HG03175 (cell line): Measurements from ENCODE around the gene BLMH.

Experiments used
- ATAC-seq: cut with Tn5 transposase; IDR thresholded peaks from one replicate; pipeline ENCODE4 v1.9.1; 2021; ENCODE audit warnings: mild to moderate bottlenecking, moderate library complexity; ENCODE audit not compliant: unreplicated experiment

BLMH gene

GRCh38 chr17:30309591-30309990 is 17.8 kb upstream of the BLMH start:
- no peak for ATAC-seq

- ATAC-seq: no peak
Measured at GRCh38 chr17:30308406-30308805, 16.7 kb upstream of the BLMH start.

- no peak for ATAC-seq
Measured at GRCh38 chr17:30304778-30305177, 13.0 kb upstream of the BLMH start.

- no peak for ATAC-seq
Measured at GRCh38 chr17:30302241-30302640, 10.5 kb upstream of the BLMH start.

- ATAC-seq: no peak
Measured at GRCh38 chr17:30300818-30301217, 9.1 kb upstream of the BLMH start.

- ATAC-seq: no peak
Measured at GRCh38 chr17:30299000-30299399, 7.3 kb upstream of the BLMH start.

- ATAC-seq: no peak
Measured at GRCh38 chr17:30297715-30298114, 6.0 kb upstream of the BLMH start.

GRCh38 chr17:30296499-30297080 is 4.8 kb upstream of the BLMH start:
- no peak for ATAC-seq

GRCh38 chr17:30292286-30292858 is 628 bp upstream of the BLMH start:
- ATAC-seq: peak; percentile 11

- peak; percentile 43 for ATAC-seq
Measured at GRCh38 chr17:30290696-30291542, 825 bp downstream of the BLMH start.

- ATAC-seq: no peak
Measured at GRCh38 chr17:30290077-30290476, 1.7 kb downstream of the BLMH start.

GRCh38 chr17:30279156-30279555 is 12.6 kb downstream of the BLMH start:
- ATAC-seq: no peak

GRCh38 chr17:30278032-30278431 is 13.7 kb downstream of the BLMH start:
- ATAC-seq: no peak

GRCh38 chr17:30275911-30276310 is 15.8 kb downstream of the BLMH start:
- no peak for ATAC-seq

- ATAC-seq: no peak
Measured at GRCh38 chr17:30274887-30275286, 16.9 kb downstream of the BLMH start.

GRCh38 chr17:30273373-30273772 is 18.4 kb downstream of the BLMH start:
- no peak for ATAC-seq

- ATAC-seq: no peak
Measured at GRCh38 chr17:30271102-30271501, 20.6 kb downstream of the BLMH start.

GRCh38 chr17:30267625-30268024 is 24.1 kb downstream of the BLMH start:
- ATAC-seq: no peak

- no peak for ATAC-seq
Measured at GRCh38 chr17:30263552-30264333, 28.0 kb downstream of the BLMH start.

- no peak for ATAC-seq
Measured at GRCh38 chr17:30256756-30257506, 34.8 kb downstream of the BLMH start.

GRCh38 chr17:30254150-30254549 is 37.6 kb downstream of the BLMH start:
- no peak for ATAC-seq
